ENCODE data around the gene DMGDH.

Gene DMGDH

GRCh38 chr5:78968781-78969180, 100.7 kb downstream of the DMGDH start:
- no peak for DNase-seq

DNA sequence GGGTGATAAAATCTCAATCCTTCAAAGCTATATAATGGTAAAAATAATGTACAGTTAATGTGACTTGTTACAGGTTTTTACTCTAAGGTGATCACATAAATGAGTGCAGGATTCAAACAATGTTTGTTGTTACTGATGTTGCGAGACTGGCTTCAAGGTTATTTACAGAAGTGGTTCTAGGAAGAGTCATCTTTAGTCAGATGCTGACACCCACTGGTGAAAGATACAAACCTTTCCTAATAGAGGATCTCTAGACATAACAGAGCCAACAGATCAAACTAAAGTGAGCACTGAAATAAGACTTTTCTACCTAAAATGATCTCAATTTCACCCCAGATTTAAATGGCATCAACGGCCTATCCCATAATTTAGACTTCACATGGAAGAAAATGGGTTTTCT, 104.6 kb downstream of the DMGDH start:
- DNase-seq, result no peak

- DNase-seq, result no peak
Observed at GRCh38 chr5:78961743-78962142, 107.7 kb downstream of the DMGDH start.

- no peak for DNase-seq
Observed at GRCh38 chr5:78959767-78960166, 109.7 kb downstream of the DMGDH start.

- DNase-seq, result no peak
Observed at GRCh38 chr5:78958672-78959445, 110.6 kb downstream of the DMGDH start.

- DNase-seq, result no peak
Observed at GRCh38 chr5:78956901-78957300, 112.6 kb downstream of the DMGDH start.

DNA sequence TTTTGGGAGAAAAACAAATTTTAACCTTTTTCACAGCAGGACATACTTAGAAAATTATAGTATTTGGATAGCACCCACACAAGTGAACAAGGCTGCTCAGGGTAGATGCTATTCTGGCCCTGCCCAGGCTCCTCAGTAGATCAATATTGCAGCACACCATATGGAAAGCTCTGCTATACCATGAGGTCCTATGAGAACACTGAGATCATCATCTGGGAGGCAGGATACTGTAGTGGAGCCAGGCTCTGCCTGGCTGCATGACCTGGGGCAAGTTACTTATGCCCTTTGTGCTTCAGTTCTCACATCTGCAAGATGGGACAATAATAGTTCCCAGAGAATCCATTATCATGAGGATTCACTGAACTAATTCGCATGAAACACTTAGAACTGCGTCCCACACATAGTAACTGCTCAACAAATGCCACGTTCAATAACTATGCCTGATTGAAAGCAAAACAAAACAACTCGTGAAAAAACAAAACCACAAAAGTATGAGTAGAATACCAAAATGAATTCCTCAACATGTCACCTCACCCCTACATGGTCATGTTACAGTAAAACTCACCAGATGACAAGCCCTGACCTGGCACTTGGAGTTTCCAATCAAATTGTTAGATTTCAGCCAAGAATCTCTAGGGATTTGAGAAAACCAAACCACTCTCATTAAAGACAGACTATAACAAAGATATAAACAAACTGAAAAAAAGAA, 116.2 kb downstream of the DMGDH start:
- no peak for DNase-seq
